ENCODE data around the gene DNAH11.

- TF ChIP-seq YY1 (IDR thresholded peaks at IDR 0.05; ENCODE audit: low read depth), result no peak
- TF ChIP-seq EGR1 (IDR thresholded peaks at IDR 0.05), result no peak
- no peak for TF ChIP-seq CEBPB (IDR thresholded peaks at IDR 0.05)
- TF ChIP-seq FOXM1 (IDR thresholded peaks at IDR 0.05; ENCODE audit: borderline replicate concordance, low read depth), result no peak
- TF ChIP-seq NFIC (IDR thresholded peaks at IDR 0.05), result no peak
- no peak for TF ChIP-seq EP300 (IDR thresholded peaks at IDR 0.05; ENCODE audit: borderline replicate concordance)
- TF ChIP-seq TCF12 (IDR thresholded peaks at IDR 0.05; ENCODE audit: low read depth), result no peak
- no peak for TF ChIP-seq ZBTB7A (IDR thresholded peaks at IDR 0.05; ENCODE audit: low read depth)
- no peak for TF ChIP-seq CREB1 (IDR thresholded peaks at IDR 0.05; ENCODE audit: low read depth)
- no peak for TF ChIP-seq RAD21 (IDR thresholded peaks at IDR 0.05; ENCODE audit: low read depth)
These were observed 229.2 kb downstream of the DNAH11 start for GRCh38 chr7:21771906-21772610.

Measured in Ishikawa (cell line).